Measurements from ENCODE around the gene ANO6. TPM values are rescaled to one million over a fixed set of nuclear protein-coding genes. Genes with fewer than 3 reads are reported as not detected.
"Not testable (repeated sequence)": the region's sequence is repeated elsewhere in the genome, so short reads cannot be mapped to it uniquely, and the experiment has no call there.

ANO6 gene
- total RNA-seq, 1 donor from 2014 or later = 48.6 TPM

DNA sequence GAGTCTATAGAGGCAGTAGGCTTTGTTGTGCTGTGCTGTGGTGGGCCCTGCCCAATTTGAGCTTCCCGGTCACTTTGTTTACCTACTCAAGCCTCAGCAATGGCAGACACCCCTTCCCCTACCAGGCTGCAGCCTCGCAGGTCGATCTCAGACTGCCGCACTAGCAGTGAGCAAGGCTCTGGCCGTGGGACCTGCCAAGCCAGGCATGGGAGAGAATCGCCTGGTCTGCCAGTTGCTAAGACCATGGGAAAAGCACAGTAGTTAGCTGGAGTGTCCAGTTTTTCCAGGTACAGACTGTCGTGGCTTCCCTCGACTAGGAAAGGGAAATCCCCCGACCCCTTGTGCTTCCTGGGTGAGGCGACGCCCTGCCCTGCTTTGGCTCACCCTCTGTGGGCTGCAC, 26.3 kb downstream of the ANO6 start:
- no peak for DNase-seq (ENCODE audit: low read depth in 2 of 2)

DNA sequence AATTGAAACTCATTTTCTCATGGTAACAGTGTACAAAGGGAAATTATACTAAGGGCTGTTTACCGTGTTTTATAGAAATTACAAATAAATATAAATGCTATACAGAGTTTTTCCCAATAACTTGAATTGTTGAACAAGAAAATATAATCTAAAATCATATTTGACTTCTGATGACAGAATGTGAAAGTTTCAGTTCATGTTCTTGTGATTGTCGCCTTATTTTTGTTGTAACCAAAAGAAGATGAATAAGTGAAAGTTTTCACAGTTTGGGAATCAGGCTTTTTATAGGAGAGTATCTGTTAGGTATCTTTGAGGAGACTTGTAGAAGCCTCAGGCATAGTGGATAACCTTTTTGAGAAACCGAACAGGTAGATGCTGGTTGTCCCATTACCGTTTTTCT, 28.1 kb downstream of the ANO6 start:
- DNase-seq (ENCODE audit: low read depth in 2 of 2) = no peak

DNA sequence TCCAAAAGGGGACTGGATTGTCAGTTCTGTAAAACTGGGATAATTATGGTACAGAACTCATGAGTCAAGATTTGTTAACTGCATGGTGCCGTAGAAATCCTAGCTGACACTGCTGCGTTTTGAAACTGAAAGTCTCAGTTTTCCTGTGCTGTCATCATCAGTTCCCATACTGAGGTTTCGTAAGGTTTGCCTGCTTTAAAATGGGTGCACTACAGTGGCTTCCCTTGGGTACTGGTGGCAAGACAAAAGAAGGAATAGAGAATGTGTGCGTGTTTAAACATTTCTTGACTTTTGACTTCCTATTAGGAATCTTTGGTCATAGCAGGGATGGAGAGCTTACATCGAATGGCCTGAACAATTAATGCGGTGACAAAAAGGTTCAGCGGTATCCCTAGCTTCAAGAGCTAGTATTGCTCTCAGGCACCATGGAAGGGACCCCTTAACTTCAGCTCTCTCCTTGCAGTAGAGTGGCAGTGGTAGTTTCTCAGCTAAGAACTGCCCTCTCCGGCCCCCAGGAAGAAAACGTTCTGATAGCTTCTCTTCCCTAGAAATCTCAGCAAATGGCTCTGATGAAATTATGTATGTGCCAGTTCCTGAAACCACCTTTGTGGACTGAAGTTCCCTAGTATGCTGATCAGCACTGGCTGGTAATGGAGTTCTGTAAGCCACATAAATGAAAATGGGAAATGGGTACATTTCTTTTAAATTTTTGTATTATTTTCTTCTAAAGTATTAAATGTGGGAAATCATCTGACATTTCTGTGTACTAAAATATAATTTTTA, 28.9 kb downstream of the ANO6 start:
- DNase-seq (ENCODE audit: low read depth in 2 of 2) = peak; percentile 49 to 75

DNA sequence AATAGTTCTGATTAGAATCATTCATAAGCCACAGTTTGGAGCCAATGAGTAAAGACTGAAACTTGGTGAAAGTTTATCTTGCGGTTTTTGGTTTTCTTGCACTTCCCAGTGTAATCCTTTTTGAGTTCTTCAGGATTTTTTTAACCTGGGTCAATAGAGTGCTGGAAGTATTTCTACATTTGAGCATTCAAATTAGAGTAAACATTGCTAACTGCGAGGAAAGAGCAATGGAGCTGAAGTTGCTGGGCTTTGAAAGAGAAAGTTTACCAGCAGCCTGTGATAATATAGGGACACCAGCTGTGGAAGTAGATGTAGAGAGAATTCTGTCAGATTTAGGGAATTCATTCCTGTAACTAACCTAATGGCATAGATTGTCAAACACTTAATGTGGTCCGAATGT, 30.3 kb downstream of the ANO6 start:
- no peak for DNase-seq (ENCODE audit: low read depth in 2 of 2)

DNA sequence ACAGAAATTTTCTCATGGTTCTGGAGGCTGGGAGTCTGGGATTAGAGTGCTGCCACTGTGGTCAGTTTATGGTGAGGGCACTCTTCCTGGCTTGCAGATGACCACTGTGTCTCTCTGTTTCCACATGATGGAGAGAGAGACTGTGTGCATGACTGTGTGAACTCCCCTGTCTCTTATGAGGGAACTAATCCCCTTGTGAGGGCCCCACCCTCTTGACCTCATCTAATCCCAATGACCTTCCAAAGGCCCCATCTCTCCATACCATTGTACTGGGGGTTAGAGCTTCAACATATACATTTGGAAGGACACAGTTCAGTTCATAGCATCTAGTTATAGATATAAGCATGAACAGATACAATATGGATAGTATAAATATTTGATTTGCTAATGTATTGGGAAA, 31.7 kb downstream of the ANO6 start:
- no peak for DNase-seq (ENCODE audit: low read depth in 2 of 2)

DNA sequence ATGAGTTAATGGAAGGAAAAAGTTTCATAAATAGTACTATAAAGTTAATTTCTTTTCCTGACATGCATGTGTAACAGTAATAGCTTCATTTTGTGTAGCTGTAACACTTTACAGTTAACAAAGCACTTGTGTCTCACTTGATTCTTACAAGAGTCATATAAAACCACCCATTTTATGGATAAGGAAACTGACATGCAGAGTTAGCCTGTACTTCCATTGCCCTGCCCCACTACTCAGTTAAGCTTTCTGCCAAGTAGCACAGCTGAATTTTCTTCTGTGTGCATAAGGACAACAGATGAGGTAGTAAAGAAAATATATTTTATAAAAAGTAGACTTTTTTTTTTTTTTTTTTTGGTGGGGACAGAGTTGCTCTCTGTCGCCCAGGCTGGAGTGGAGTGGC, 32.2 kb downstream of the ANO6 start:
- no peak for DNase-seq (ENCODE audit: low read depth in 2 of 2)

DNA sequence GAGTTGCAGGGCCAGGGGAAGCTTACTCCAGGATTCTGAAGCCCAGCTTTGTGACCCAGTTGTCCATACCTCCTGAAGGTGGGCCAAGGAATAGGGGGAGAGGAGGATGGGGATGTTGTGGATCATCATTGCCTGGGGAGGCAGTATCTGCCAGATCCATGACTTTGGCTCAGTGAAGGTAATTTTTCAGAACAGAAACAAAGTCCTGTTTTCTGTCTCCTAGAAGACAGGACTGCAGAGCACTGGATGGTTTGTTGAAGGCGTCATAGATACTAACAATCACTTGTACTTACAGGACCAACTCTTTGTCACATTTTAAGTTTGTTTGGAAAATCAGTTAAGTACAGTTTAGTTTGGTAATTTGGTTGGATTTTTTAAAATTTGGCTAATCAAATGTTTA, 38.4 kb downstream of the ANO6 start:
- no peak for DNase-seq (ENCODE audit: low read depth in 2 of 2)

DNA sequence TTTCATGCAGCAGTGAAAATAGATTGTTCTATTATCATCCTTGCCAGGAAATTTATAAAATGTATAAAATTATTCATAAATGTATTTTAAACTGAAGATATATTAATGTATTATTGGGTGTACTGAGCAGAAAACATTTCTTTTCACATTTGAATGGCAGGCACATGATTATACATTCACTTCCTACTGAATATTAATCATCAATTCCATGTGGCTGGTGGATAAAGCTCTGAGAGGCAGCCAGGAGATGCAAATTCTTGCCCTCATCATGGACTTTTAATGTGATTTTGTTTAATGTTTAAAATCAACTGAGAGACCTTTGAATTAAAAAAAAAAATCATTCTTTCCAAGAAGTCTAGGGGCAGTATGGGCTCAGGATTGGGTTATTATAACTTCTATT, 40.8 kb downstream of the ANO6 start:
- peak in 1 of 2 donors; percentile 22 for DNase-seq (ENCODE audit: low read depth in 2 of 2)

DNA sequence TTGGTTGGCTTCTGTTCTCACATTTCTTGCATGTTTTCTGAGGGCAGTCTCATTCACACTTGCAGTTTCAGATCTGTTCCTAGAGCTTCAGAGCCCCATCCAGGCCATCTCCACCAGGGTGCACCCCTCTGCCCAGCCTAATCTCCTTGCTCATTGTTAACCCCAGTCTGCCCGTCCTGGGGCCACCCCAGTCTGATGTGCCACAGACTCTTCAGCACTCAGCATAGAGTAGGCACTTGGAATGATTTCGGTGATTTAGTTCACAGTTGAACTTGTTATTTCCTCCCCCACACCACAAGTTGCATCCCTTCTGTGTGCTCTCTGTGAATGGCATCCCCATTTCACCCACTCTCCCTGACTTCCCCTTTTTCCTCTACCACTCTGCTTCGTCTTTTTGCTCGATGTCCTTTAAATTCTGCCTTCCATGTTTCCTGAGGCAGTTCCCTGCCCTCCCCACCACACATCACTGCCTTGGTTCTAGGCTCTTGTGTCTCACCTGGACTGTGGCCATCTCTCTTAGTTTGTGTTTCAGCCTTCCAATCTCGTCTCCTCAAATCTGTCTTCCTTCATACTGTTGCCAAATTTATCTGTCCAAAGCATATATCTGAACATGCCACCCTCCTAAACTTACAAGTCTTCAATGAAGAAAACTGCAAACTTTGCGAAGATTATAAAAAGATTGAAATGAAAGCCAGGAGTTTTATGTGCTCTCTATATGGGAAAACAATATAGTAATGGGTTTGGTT, 41.5 kb downstream of the ANO6 start:
- DNase-seq (ENCODE audit: low read depth in 2 of 2) = no peak

DNA sequence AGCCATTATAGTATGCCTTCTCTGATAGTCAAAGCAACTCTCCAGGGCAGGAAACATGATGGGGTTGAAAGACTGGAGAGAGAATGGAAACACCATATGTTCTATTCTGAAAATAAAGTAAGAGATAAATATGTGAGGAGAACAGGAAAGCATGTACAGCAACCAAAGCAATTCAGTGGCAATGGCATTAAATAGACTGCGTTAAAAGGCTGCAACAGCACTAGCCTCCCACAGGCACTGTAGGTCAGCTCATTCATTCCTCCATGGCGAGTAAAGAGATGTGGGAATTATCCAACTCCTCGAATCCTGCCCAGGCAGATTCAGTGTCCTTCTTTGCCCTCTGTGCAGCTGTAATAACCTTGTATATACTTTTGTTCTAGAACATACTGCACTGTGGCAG, 43.8 kb downstream of the ANO6 start:
- DNase-seq (ENCODE audit: low read depth in 2 of 2) = peak in 1 of 2 donors; percentile 17

DNA sequence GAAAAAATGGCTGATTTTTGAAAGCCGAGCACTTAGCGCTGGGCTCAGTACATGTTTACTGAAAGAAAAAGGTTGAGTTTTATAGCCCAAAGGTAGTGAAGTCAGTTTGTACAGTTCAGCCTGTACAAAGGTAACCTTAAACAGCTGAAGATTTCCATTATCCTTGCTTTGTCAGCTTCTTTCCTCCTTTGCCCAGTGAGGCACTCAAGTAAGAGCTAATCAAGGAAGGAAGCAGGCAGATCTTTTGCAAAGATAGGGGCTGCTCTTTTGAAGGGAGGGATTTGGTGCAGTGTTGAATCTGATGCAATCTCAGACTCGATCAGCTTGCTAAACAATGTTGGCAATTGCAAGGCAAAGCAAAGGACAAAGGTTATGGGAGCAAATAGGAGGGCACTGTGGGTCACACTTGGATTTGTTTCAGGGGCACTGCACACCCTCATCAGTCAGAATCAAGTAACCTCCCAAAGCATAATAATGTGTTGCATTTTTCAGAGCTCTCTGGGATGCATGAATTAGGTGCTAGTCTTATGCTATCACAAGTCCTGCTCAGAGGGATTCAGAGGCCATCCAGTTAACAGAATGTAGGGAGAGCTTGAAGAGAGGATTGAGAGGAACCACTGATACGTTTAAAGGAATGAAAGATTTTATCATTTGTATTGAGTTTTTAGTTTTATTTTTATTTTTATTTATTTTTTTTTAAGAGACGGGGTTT, 44.4 kb downstream of the ANO6 start:
- DNase-seq (ENCODE audit: low read depth in 2 of 2) = peak in 1 of 2 donors; percentile 71

DNA sequence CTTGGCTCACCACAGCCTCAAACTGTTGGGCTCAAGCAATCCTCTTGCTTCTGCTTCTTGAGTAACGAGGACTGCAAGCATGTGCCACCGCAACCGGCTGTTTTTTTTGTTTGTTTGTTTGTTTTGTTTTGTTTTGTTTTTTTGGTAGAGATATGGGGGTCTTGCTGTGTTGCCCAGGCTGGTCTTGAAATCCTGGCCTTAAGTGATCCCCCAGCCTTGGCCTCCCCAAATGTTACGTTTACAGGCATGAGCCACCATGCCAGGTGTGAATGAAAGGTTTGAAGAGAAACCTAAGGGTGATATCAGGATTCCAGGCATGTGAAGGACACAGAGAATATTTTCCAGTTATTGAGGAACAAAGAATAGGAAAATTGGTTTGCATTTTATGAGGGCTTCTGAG, 45.0 kb downstream of the ANO6 start:
- no peak for DNase-seq (ENCODE audit: low read depth in 2 of 2)

DNA sequence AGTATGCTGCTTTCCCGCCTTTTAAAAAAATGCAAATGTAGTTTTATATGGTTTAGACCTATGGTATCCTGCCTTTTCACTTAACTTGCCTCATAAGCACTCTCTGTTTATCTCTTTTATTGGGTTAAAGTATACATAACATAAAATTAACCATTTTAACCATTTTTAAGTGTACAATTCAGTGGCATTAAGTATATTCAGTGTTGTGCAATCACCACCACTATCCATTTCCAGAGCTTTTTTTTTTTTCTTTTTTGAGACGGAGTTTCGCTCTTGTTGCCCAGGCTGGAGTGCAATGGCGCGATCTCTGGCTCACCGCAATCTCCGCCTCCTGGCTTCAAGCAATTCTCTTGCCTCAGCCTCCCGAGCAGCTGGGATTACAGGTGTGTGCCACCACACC, 46.3 kb downstream of the ANO6 start:
- DNase-seq (ENCODE audit: low read depth in 2 of 2) = not testable (repeated sequence)

DNA sequence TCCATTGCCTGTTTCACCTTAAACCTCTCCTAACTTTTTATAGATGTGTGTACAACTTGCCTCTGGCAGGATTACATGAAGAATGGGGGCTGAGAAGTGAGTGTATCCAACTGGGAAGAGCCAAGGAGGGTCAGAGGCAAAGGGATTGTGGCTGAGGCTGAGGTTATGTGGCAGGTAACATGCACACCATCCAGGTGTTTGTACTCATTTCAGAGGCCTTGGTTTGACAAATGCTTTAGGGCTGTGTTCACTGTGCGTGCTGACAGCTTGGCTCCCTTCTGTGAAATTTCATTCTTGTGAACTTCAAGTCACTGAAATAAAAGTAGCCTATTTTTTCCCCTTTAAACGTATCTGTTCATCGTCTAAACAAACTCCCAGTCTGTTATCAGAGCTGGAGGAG, 47.7 kb downstream of the ANO6 start:
- DNase-seq (ENCODE audit: low read depth in 2 of 2) = no peak

DNA sequence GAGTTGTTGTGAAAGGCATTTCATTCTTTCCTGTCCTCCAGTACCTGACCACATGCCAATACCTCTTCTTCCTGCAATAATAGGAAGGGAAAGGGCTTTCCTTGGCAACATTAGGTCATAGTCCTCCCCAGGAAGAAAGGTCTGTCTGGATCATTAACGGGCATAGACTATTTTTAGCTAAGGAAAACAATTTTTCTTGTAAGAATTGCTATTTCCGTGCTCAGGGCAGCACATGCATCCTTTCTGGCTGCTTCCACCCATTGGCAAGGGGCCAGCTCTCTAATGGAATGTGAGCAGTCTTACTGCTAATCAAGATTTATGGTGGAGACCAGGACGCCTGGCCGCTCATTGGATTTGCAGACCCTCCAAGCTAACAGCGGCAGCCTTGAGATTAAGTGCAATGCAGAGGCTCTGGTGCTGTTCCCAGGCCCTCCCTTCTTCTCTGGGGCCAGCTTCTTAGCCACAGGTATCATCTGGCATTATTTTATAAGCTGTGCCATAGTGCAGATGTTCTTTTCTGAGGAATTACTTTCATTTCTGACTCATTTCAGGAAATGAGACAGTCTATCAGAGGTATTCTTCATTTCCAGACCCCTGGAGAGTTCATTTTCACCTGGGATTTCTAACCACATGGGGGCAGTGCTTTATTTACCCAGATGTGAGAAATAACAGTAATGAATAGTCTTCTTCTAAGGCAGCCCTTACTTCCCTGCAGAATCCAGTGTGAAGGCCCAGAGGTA, 52.9 kb downstream of the ANO6 start:
- peak; percentile 71 to 100 for DNase-seq (ENCODE audit: low read depth in 2 of 2)

DNA sequence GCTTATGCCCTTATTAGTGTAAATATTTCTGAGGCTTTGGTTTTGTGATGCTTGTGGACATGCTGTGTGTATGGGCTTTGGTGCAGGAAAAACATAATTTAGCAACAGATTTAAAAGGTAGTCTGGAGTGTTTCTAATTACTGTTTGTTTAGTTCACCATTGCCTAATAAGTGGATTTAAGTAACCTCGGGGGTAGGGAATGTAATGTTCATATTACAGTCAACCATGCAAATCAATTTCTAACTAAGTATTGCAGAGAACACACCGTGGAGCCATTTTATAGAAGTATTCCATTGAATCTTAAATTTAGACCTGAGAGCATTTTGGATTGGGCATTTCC, 53.5 kb downstream of the ANO6 start:
- DNase-seq (ENCODE audit: low read depth in 2 of 2) = no peak

DNA sequence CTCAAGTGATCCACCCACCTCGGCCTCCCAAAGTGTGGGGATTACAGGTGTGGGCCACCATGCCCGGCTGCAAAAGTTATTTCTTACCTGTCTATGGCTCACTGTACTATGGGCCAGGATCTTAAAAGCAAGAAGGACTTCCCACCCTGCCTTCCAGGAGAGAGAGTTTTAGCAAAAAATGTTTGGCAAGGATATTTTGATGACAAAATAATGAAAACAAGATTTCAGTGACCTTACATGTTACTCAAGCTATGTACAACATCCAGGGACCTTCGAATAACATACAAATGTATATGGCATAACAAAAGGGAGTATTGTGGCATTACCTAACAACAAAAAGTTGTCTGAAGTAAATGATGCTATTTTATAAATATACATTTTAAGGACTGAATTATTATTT, 55.1 kb downstream of the ANO6 start:
- no peak for DNase-seq (ENCODE audit: low read depth in 2 of 2)

DNA sequence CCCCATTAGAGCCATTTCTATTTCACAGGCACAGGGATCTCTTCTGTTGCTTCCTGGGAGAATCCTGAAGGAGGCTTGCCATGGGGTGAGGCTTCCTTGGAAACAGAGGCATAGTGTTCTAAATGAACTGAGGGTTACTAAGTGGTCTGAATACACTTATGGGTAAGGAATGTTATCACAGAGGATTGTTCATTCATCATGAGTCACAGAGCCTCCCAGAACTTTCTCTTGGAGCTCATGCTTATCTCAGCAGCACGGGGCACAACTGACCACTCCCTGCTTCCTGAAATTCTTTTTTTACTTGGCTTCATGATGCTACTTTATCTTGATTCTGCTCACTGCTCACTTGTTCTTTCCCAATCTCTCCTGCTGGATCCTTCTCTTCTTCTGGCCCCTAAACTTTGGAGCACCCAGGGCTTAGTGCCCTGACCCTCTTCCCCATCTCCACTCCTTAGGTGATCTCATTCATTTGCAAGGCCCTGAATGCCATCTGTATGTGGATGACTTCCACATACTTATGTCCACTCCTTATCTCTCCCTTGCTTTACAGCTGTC, 57.9 kb downstream of the ANO6 start:
- peak; percentile 47 to 98 for DNase-seq (ENCODE audit: low read depth in 2 of 2)

DNA sequence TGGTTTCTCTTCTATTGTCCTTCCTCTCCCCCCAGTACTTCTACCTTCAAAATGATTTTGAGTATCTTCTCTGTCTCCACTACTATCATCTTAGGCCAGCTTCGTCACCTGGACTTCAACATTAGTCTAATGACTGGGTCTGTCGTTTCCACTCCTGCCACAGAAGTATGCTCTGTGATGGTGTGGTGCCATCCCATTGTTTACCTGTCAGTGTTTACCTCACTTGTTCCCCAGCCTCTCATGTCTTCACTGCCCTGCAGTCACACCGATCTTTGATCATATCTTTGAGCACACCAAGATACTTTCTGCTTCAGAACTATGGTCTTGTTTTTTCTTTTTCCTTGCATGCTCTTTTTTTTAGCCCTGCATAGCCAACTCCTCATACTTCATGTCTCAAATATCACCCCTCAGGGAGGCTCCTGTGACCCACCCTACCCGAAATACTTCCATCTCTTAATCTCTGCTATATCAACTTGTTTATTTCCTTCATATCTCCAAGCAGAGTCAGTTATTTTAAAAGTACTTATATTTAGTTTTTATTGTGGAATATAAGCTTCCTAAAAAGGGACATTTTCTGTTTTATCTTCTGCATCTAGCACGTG, 60.4 kb downstream of the ANO6 start:
- no peak for DNase-seq (ENCODE audit: low read depth in 2 of 2)

DNA sequence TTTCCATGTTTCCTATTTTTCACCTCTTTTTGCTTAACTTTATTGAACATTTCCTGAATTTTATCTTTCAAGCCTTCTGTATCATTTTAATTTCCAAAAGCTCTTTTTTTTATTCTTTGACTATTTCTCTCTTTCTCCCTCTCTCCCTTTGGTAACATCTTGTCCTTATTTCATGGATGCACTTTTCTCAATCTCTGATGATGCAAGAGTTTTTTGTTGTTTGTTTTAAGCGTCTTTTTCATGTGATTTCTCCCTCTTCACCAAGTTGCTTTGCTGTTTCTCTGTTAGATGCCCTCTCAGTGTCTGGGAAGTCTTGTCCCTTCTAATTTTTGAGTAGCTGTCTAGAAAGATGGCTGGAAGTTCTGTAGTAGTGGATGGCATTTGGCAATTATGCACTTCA, 62.6 kb downstream of the ANO6 start:
- no peak for DNase-seq (ENCODE audit: low read depth in 2 of 2)

Data from lung microvascular endothelial cell (primary cell).